Activated effector memory CD4-positive, alpha-beta T cell treated with anti-CD3 and anti-CD28 coated beads, Interleukin-2, amount 50 U/mL, for 16 hours (primary cell): ENCODE results near the gene FAM120A.
A peak's percentile ranks its signal among the peaks of the same experiment; 100 is the strongest.

Source experiments
- DNase-seq: peaks from one replicate; pipeline ENCODE4 v3.0.0-alpha.2; 2020

The FAM120A gene

GRCh38 chr9:93451849-93452709, 594 bp downstream of the FAM120A start:
- DNase-seq: peak; percentile 82

GRCh38 chr9:93452710-93453046, 1.2 kb downstream of the FAM120A start:
- peak; percentile 70 for DNase-seq

- peak; percentile 95 for DNase-seq
Measured at GRCh38 chr9:93453047-93453914, 1.8 kb downstream of the FAM120A start, which contains the start of gene FAM120AOS. Gene FAM120AOS, minus strand, starts transcription at chr9:93453581. Its CDS starts 872 bp downstream, at chr9:93452709.

- DNase-seq: no peak
Measured at GRCh38 chr9:93456022-93456421, 4.5 kb downstream of the FAM120A start.

- DNase-seq: no peak
Measured at GRCh38 chr9:93456504-93456903, 5.0 kb downstream of the FAM120A start.

GRCh38 chr9:93457006-93457405, 5.5 kb downstream of the FAM120A start:
- no peak for DNase-seq

GRCh38 chr9:93458712-93459111, 7.2 kb downstream of the FAM120A start:
- DNase-seq: no peak

- DNase-seq: no peak
Measured at GRCh38 chr9:93459432-93459847, 8.0 kb downstream of the FAM120A start.

GRCh38 chr9:93460689-93461413, 9.4 kb downstream of the FAM120A start:
- no peak for DNase-seq

- DNase-seq: no peak
Measured at GRCh38 chr9:93461414-93461743, 9.9 kb downstream of the FAM120A start.

GRCh38 chr9:93461821-93462220, 10.3 kb downstream of the FAM120A start:
- DNase-seq: no peak

GRCh38 chr9:93463638-93464248, 12.3 kb downstream of the FAM120A start:
- DNase-seq: no peak

- DNase-seq: no peak
Measured at GRCh38 chr9:93464395-93464794, 12.9 kb downstream of the FAM120A start.

- DNase-seq: no peak
Measured at GRCh38 chr9:93464876-93465275, 13.4 kb downstream of the FAM120A start.

GRCh38 chr9:93465855-93466254, 14.4 kb downstream of the FAM120A start:
- no peak for DNase-seq

GRCh38 chr9:93466416-93467061, 15.1 kb downstream of the FAM120A start:
- DNase-seq: no peak

- no peak for DNase-seq
Measured at GRCh38 chr9:93467062-93467416, 15.6 kb downstream of the FAM120A start.

GRCh38 chr9:93467462-93467861, 16.0 kb downstream of the FAM120A start:
- no peak for DNase-seq

GRCh38 chr9:93468763-93469456, 17.4 kb downstream of the FAM120A start:
- no peak for DNase-seq

- DNase-seq: no peak
Measured at GRCh38 chr9:93470391-93470790, 18.9 kb downstream of the FAM120A start.

GRCh38 chr9:93471124-93471523, 19.6 kb downstream of the FAM120A start:
- no peak for DNase-seq

- no peak for DNase-seq
Measured at GRCh38 chr9:93473411-93473810, 21.9 kb downstream of the FAM120A start.
